ENCODE measurements around the gene PTCD1.
"Not testable (repeated sequence)": the region's sequence is repeated elsewhere in the genome, so short reads cannot be mapped to it uniquely, and the experiment has no call there.

PTCD1 gene

DNA sequence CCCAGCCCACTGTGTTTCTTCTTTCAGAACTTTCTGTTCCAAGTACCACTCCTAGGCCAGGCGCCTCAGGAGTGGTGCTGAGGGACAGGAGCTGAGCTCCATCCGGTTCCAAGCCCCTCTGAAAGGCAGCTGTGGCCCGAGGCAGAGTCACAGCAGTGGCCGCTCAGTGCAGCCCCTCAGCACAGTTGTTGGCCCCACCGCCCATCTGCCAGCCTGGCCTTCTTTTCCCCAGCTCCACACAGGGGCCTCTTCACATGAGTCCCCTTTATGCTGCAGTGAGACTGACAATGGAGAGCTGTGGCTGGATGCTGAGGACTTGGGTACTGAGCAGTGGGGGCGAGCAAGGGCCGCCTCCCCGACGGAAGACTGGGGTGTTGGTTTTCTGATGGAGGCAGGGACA lies 20.3 kb downstream of the PTCD1 start:
- Histone ChIP-seq H3K36me3 (ENCODE audit: control insufficient read depth in 1 of 2, insufficient read depth in 2 of 2, low read depth in 1 of 2, low read length in 2 of 2) (peaks cover 78 to 92% of the 10 kb centered on the region in 2 experiments), H3K18ac (ENCODE audit: low read depth in 1 of 2, low read length in 2 of 2) (no peak overlapping the region), H2BK15ac (ENCODE audit: low read depth, poor library complexity, severe bottlenecking) (no peak overlapping the region), H3K4me1 (ENCODE audit: control insufficient read depth, insufficient read depth, low read depth, low read length) (no peaks in the 10 kb centered on the region), H2BK120ac (ENCODE audit: low read depth, low read length) (no peak overlapping the region), H3K9ac (ENCODE audit: low read length) (no peak overlapping the region), H4K91ac (ENCODE audit: low read length) (no peak overlapping the region), H3K79me1 (replicated peaks; ENCODE audit: low read length, poor library complexity, severe bottlenecking) (peaks cover 32% of the 10 kb centered on the region), H3K4me2 (ENCODE audit: low read length, poor library complexity, severe bottlenecking) (no peak overlapping the region), H2AFZ (ENCODE audit: low read depth, low read length) (no peak overlapping the region), H3K23ac (ENCODE audit: low read length in 2 of 2) (no peak overlapping the region), H4K8ac (ENCODE audit: low read length) (no peak overlapping the region), H2BK12ac (ENCODE audit: low read length in 2 of 2) (no peak overlapping the region), H3K4ac (ENCODE audit: low read depth in 1 of 2, low read length in 2 of 2) (no peak overlapping the region), H3K27ac (ENCODE audit: low read length, poor library complexity, severe bottlenecking) (no peak overlapping the region), H3K4me3 (ENCODE audit: insufficient read depth in 1 of 2, low read depth in 1 of 2, low read length in 2 of 2) (no peak overlapping the region), H3K27me3 (ENCODE audit: control insufficient read depth in 1 of 2, insufficient read depth in 1 of 2, low read length in 2 of 2) (no peaks in the 10 kb centered on the region), H2AK5ac (ENCODE audit: low read length, severe bottlenecking) (no peak overlapping the region), H2BK5ac (ENCODE audit: low read depth, low read length, poor library complexity, severe bottlenecking) (no peak overlapping the region), H3K14ac (ENCODE audit: low read length in 2 of 2) (no peak overlapping the region), H3K9me3 (ENCODE audit: control insufficient read depth, low read length) (no peaks in the 10 kb centered on the region)
- 98% methylated on average over 7 of the region's 9 CpGs for WGBS
- no peak for DNase-seq

DNA sequence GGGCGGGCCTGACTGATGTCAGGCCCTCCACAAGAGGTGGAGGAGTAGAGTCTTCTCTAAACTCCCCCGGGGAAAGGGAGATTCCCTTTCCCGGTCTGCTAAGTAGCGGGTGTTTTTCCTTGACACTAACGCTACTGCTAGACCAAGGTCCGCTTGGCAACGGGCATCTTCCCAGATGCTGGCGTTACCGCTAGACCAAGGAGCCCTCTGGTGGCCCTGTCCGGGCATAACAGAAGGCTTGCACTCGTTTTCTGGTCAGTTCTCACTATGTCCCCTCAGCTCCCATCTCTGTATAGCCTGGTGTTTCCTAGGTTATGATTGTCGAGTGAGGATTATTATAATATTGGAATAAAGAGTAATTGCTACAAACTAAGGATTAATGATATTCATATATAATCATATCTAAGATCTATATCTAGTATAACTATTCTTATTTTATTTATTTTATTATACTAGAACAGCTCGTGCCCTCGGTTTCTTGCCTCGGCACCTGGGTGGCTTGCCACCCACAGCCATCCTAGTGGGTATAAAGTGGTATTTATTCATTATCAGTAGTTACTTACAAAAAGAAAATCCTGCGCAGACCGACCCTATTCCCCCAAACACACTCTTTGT lies 23.0 kb downstream of the PTCD1 start:
- DNase-seq: peak; percentile 75
- not testable (repeated sequence) for H3K14ac ChIP-seq (ENCODE audit: low read length in 2 of 2); H2BK15ac ChIP-seq (ENCODE audit: low read depth, poor library complexity, severe bottlenecking); H2BK5ac ChIP-seq (ENCODE audit: low read depth, low read length, poor library complexity, severe bottlenecking); H3K4ac ChIP-seq (ENCODE audit: low read depth in 1 of 2, low read length in 2 of 2); H3K4me2 ChIP-seq (ENCODE audit: low read length, poor library complexity, severe bottlenecking); H3K4me1 ChIP-seq (ENCODE audit: control insufficient read depth, insufficient read depth, low read depth, low read length); H3K27ac ChIP-seq (ENCODE audit: low read length, poor library complexity, severe bottlenecking); H2AFZ ChIP-seq (ENCODE audit: low read depth, low read length); H3K18ac ChIP-seq (ENCODE audit: low read depth in 1 of 2, low read length in 2 of 2); H2BK120ac ChIP-seq (ENCODE audit: low read depth, low read length); H4K8ac ChIP-seq (ENCODE audit: low read length); H2BK12ac ChIP-seq (ENCODE audit: low read length in 2 of 2); H3K9ac ChIP-seq (ENCODE audit: low read length); H3K9me3 ChIP-seq (ENCODE audit: control insufficient read depth, low read length); H2AK5ac ChIP-seq (ENCODE audit: low read length, severe bottlenecking); H4K91ac ChIP-seq (ENCODE audit: low read length); H3K4me3 ChIP-seq (ENCODE audit: insufficient read depth in 1 of 2, low read depth in 1 of 2, low read length in 2 of 2); H3K23ac ChIP-seq (ENCODE audit: low read length in 2 of 2); H3K27me3 ChIP-seq (ENCODE audit: control insufficient read depth in 1 of 2, insufficient read depth in 1 of 2, low read length in 2 of 2)
- Histone ChIP-seq H3K79me1 (replicated peaks; ENCODE audit: low read length, poor library complexity, severe bottlenecking) (peaks cover 31% of the 10 kb centered on the region), H3K36me3 (ENCODE audit: control insufficient read depth in 1 of 2, insufficient read depth in 2 of 2, low read depth in 1 of 2, low read length in 2 of 2) (peaks cover 80 to 94% of the 10 kb centered on the region in 2 experiments)
- WGBS: 61% methylated on average over 12 of the region's 17 CpGs

DNA sequence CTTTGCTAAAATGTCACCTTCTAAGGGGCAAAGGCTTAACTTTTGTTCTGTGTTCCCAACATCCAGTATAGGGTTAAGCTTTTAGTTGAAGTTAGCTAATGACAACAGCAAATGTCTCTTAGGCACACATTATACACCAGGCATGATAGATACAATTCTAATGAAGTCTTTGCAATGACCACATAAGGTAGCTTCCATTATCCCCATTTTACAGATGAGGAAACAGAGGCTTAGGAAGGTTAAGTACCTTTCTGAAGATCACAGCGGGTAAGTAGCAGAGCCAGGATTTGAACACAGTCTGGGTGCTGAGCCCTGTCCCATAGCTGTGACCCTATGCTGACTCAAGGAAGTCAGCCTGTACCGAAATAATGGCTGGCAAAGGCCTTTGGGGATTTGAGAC lies 28.0 kb downstream of the PTCD1 start:
- H3K23ac ChIP-seq (ENCODE audit: low read length in 2 of 2): no peak overlapping the region
- H3K9me3 ChIP-seq (ENCODE audit: control insufficient read depth, low read length): no peaks in the 10 kb centered on the region
- peaks cover 4% of the 10 kb centered on the region for H3K4me1 ChIP-seq (ENCODE audit: control insufficient read depth, insufficient read depth, low read depth, low read length)
- no peak overlapping the region for H3K4ac ChIP-seq (ENCODE audit: low read depth in 1 of 2, low read length in 2 of 2)
- no peak overlapping the region for H3K27ac ChIP-seq (ENCODE audit: low read length, poor library complexity, severe bottlenecking)
- H3K4me2 ChIP-seq (ENCODE audit: low read length, poor library complexity, severe bottlenecking): no peak overlapping the region
- H3K18ac ChIP-seq (ENCODE audit: low read depth in 1 of 2, low read length in 2 of 2): no peak overlapping the region
- no peak for DNase-seq
- peaks cover 9% of the 10 kb centered on the region for H3K79me1 ChIP-seq (replicated peaks; ENCODE audit: low read length, poor library complexity, severe bottlenecking)
- no peak overlapping the region for H2BK15ac ChIP-seq (ENCODE audit: low read depth, poor library complexity, severe bottlenecking)
- no peak overlapping the region for H3K14ac ChIP-seq (ENCODE audit: low read length in 2 of 2)
- H2BK5ac ChIP-seq (ENCODE audit: low read depth, low read length, poor library complexity, severe bottlenecking): no peak overlapping the region
- no peak overlapping the region for H2BK12ac ChIP-seq (ENCODE audit: low read length in 2 of 2)
- no peak overlapping the region for H4K8ac ChIP-seq (ENCODE audit: low read length)
- H4K91ac ChIP-seq (ENCODE audit: low read length): no peak overlapping the region
- peak overlapping the region; percentile 100 for H3K9ac ChIP-seq (ENCODE audit: low read length)
- peak overlapping the region in 1 of 2 experiments; percentile 99 for H3K4me3 ChIP-seq (ENCODE audit: insufficient read depth in 1 of 2, low read depth in 1 of 2, low read length in 2 of 2)
- no peaks in the 10 kb centered on the region for H3K27me3 ChIP-seq (ENCODE audit: control insufficient read depth in 1 of 2, insufficient read depth in 1 of 2, low read length in 2 of 2)
- no peak overlapping the region for H2AK5ac ChIP-seq (ENCODE audit: low read length, severe bottlenecking)
- 100% methylated on average over 2 of the region's 2 CpGs for WGBS
- no peak overlapping the region for H2AFZ ChIP-seq (ENCODE audit: low read depth, low read length)
- H2BK120ac ChIP-seq (ENCODE audit: low read depth, low read length): no peak overlapping the region
- H3K36me3 ChIP-seq (ENCODE audit: control insufficient read depth in 1 of 2, insufficient read depth in 2 of 2, low read depth in 1 of 2, low read length in 2 of 2): peaks cover 31 to 50% of the 10 kb centered on the region in 2 experiments

DNA sequence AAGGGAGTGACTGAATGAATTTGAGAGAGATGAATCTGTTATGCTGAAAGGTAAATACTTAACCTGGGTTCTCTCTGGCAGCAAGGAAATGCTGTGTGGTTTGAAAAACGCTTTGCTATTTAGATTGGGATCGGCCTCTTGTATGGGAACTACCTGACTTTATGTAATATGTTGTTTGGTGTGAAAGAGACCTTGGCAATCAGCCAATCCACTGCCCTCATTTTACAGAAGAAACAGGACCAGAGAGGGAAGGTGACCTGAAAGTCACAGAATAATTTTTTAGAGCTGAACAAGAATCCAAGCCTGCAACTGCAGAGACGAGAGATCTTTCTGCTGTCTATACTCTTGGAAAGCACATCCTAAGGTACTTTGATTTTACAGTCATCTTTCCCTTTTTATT lies 28.8 kb downstream of the PTCD1 start:
- WGBS: 77% methylated on average over 2 of the region's 3 CpGs
- no peak overlapping the region for H3K23ac ChIP-seq (ENCODE audit: low read length in 2 of 2)

More for the DNA sequence above, 28.8 kb downstream of the PTCD1 start:
- H3K4ac ChIP-seq (ENCODE audit: low read depth in 1 of 2, low read length in 2 of 2): no peak overlapping the region
- no peak for DNase-seq
- no peak overlapping the region for H2BK15ac ChIP-seq (ENCODE audit: low read depth, poor library complexity, severe bottlenecking)
- H3K27me3 ChIP-seq (ENCODE audit: control insufficient read depth in 1 of 2, insufficient read depth in 1 of 2, low read length in 2 of 2): no peaks in the 10 kb centered on the region
- peak overlapping the region; percentile 77 for H3K4me2 ChIP-seq (ENCODE audit: low read length, poor library complexity, severe bottlenecking)
- no peak overlapping the region for H2AFZ ChIP-seq (ENCODE audit: low read depth, low read length)
- H3K4me3 ChIP-seq (ENCODE audit: insufficient read depth in 1 of 2, low read depth in 1 of 2, low read length in 2 of 2): peak overlapping the region in 1 of 2 experiments; percentile 99
- peaks cover 9% of the 10 kb centered on the region for H3K4me1 ChIP-seq (ENCODE audit: control insufficient read depth, insufficient read depth, low read depth, low read length)
- H3K36me3 ChIP-seq (ENCODE audit: control insufficient read depth in 1 of 2, insufficient read depth in 2 of 2, low read depth in 1 of 2, low read length in 2 of 2): peaks cover 30 to 48% of the 10 kb centered on the region in 2 experiments
- no peak overlapping the region for H2AK5ac ChIP-seq (ENCODE audit: low read length, severe bottlenecking)
- no peak overlapping the region for H4K8ac ChIP-seq (ENCODE audit: low read length)
- peak overlapping the region; percentile 100 for H3K9ac ChIP-seq (ENCODE audit: low read length)
- H2BK120ac ChIP-seq (ENCODE audit: low read depth, low read length): no peak overlapping the region
- no peak overlapping the region for H3K18ac ChIP-seq (ENCODE audit: low read depth in 1 of 2, low read length in 2 of 2)
- peak overlapping the region; percentile 53 for H2BK5ac ChIP-seq (ENCODE audit: low read depth, low read length, poor library complexity, severe bottlenecking)
- H2BK12ac ChIP-seq (ENCODE audit: low read length in 2 of 2): no peak overlapping the region
- no peak overlapping the region for H3K14ac ChIP-seq (ENCODE audit: low read length in 2 of 2)
- H4K91ac ChIP-seq (ENCODE audit: low read length): no peak overlapping the region
- H3K27ac ChIP-seq (ENCODE audit: low read length, poor library complexity, severe bottlenecking): no peak overlapping the region
- H3K79me1 ChIP-seq (replicated peaks; ENCODE audit: low read length, poor library complexity, severe bottlenecking): peaks cover 8% of the 10 kb centered on the region
- H3K9me3 ChIP-seq (ENCODE audit: control insufficient read depth, low read length): no peaks in the 10 kb centered on the region
